ENCODE measurements around the gene PLCD1. TPM values are rescaled to one million over a fixed set of nuclear protein-coding genes. Genes with fewer than 3 reads are reported as not detected.

Gene PLCD1
- total RNA-seq, 1 experiment from 2014 or later, result 3.6 TPM

GRCh38 chr3:37967260-37967881 lies 62.1 kb downstream of the PLCD1 start:
- peak; percentile 66 for DNase-seq (ENCODE audit: low read depth)

GRCh38 chr3:37964716-37965115 lies 64.7 kb downstream of the PLCD1 start:
- no peak for DNase-seq (ENCODE audit: low read depth)

- DNase-seq (ENCODE audit: low read depth), result no peak
These were observed 65.3 kb downstream of the PLCD1 start for GRCh38 chr3:37964146-37964545.

GRCh38 chr3:37963635-37964034 lies 65.8 kb downstream of the PLCD1 start:
- no peak for DNase-seq (ENCODE audit: low read depth)

- no peak for DNase-seq (ENCODE audit: low read depth)
These were observed 66.4 kb downstream of the PLCD1 start for GRCh38 chr3:37963016-37963415.

- DNase-seq (ENCODE audit: low read depth), result no peak
These were observed 67.6 kb downstream of the PLCD1 start for GRCh38 chr3:37961622-37962431.

- no peak for DNase-seq (ENCODE audit: low read depth)
These were observed 71.9 kb downstream of the PLCD1 start for GRCh38 chr3:37957539-37957936.

Small RNA genes within 50 kb of the gene (small RNA-seq; reads per million reads assigned to genes)
- gene MIR26A1 (0.18 reads per million), gene RF00019 (not detected)

Other genes with a start within 250 kb of the PLCD1 start
- 23.5 and 25.4 TPM in 2 replicates for gene CTDSPL, start 167.8 kb downstream of the PLCD1 start, total RNA-seq (2014; rRNA removed; shearing (Covaris generic))
- 1.0 and 1.1 TPM in 2 replicates for gene VILL, start 38.9 kb downstream of the PLCD1 start, total RNA-seq (2014; rRNA removed; shearing (Covaris generic))
- not detected in 2 replicates for gene DLEC1, start 9.6 kb upstream of the PLCD1 start, total RNA-seq (2014; rRNA removed; shearing (Covaris generic))
- 9.2 and 14.2 TPM in 2 replicates for gene ACAA1, start 107.5 kb upstream of the PLCD1 start, total RNA-seq (2014; rRNA removed; shearing (Covaris generic))
- 0.03 TPM in 1 of 2 replicates, not detected in the other for gene MYD88, start 109.0 kb upstream of the PLCD1 start, total RNA-seq (2014; rRNA removed; shearing (Covaris generic))
- 28.5 and 35.6 TPM in 2 replicates for gene OXSR1, start 135.9 kb upstream of the PLCD1 start, total RNA-seq (2014; rRNA removed; shearing (Covaris generic))
- gene SLC22A13, start 236.2 kb upstream of the PLCD1 start, total RNA-seq (2014; rRNA removed; shearing (Covaris generic)), result 0.07 TPM in 1 of 2 replicates, not detected in the other

Data from HT1080 (cell line).